SHP77 (cell line): ENCODE measurements around the gene LIMS1.
A peak's percentile ranks its signal among the peaks of the same experiment; 100 is the strongest.
"Not testable (repeated sequence)": the region's sequence is repeated elsewhere in the genome, so short reads cannot be mapped to it uniquely, and the experiment has no call there.

Experiments
- DNase-seq, 2 experiments: peaks; one replicate each; lab custom pipeline; 2025; lab: John Stamatoyannopoulos, UW

LIMS1 gene, protein sequence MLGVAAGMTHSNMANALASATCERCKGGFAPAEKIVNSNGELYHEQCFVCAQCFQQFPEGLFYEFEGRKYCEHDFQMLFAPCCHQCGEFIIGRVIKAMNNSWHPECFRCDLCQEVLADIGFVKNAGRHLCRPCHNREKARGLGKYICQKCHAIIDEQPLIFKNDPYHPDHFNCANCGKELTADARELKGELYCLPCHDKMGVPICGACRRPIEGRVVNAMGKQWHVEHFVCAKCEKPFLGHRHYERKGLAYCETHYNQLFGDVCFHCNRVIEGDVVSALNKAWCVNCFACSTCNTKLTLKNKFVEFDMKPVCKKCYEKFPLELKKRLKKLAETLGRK

DNA sequence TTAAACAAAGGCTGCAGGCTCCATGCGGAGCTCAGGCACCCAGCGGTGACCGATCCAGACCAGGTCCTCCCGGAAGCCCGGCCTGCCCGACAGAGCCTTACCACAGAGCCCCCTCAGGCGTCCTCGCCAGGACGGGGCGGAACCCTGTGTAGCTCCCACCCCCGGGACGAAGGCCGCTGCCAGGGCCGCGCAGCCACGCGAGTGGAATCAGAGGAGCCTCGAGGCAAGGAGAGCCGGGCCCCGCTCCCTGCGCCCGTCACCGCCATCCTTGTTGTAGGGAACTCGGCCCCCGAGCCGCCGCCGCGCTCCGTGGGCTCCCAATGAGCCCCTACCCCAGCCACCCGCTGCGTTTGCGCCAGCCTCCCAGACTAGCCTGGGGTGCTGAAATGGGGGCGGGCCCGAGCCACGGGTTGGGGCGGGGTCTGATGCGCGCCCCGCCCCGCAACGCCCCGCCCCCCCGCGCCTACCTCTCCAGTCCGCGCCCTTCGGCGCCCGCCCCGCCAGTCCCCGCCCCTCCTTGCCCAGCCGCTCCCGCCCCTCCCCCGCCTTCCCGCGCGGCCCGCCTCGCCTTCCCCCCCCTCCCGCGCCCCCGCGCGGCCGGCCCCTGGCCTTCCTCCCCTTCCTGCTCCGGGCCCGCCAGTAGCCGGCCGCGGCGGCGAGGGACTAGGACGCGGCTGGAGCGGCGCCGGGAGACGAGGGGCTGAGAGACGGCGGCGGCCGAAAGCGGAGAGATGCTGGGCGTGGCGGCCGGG, at the start of gene LIMS1:
TSS of gene LIMS1 (plus strand) at position 639 of the 752 bp plus-strand sequence. CDS start at position 732, 93 bp downstream.
- peak; percentile 83 to 89 for DNase-seq

- no peak for DNase-seq
Observed at GRCh38 chr2:108485253-108485652, 49.0 kb upstream of the LIMS1 start.

DNA sequence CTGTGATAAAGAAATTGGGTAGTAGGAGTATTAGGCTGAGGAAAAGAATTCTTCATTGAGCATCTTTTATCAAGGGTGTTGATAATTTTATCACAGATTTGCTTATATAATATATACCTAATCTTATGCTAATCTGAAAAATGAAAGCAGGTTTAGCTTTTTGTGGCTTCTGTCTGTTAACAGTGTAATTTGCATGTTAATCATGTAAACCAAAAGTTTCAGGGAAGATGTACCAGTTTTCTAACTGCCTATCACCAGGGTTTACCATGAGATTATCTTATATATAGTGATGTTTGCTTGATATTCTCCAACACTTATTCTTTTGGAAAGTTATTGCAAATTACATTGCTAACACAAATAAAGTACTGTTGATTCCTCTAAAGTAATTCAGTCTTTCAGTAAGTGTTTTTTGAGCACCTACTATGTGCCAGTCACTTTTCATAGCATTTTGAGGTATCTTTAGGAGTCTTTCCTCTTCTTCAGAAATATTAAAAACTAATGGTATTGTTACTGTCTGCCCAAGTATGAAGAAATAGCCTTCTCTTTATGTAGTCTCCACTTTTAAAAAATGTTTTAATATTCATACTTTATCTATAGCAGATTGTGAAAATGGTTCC, 43.7 kb upstream of the LIMS1 start:
- DNase-seq, result no peak

DNA sequence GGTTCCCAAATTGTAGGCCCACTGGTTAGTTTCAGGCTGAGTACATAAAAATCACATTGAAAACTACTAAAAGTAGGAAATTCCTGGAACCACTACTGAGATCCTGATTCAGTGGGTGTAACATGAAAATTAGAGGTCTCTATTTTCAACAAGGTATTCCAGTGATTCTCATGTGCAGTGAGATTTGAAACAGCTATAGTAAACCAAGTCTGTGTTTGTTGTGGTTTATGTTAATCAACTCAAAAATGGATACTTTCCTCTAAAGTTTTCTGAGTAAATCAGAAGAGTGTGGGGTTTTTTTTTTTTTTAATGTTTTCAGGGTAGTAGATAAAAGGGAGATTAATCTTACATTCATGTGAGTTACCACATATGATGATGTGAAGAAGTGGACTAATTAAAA, 42.4 kb upstream of the LIMS1 start:
- no peak for DNase-seq

GRCh38 chr2:108492364-108492763, 41.9 kb upstream of the LIMS1 start:
- DNase-seq, result no peak

DNA sequence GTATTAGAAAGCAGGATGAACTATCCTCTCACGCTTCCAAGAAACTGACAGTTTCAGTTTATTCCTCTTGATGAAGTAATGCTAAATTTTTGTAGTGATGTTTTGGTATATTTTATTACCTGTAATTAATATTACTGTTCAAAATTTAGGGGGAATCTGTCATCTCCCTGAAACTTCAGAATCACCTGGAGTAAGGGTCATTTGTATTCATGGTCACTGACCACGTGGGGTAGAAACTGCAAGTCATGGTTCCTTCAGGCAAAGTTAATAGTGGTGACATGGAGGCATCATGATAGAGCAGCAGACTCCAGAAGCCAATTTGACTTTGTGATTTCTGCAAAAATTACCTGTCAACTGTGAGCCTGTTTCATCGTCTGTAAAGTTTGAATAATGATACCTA, 38.1 kb upstream of the LIMS1 start:
- DNase-seq, result not testable (repeated sequence)

GRCh38 chr2:108507620-108508019, 26.6 kb upstream of the LIMS1 start:
- not testable (repeated sequence) for DNase-seq

DNA sequence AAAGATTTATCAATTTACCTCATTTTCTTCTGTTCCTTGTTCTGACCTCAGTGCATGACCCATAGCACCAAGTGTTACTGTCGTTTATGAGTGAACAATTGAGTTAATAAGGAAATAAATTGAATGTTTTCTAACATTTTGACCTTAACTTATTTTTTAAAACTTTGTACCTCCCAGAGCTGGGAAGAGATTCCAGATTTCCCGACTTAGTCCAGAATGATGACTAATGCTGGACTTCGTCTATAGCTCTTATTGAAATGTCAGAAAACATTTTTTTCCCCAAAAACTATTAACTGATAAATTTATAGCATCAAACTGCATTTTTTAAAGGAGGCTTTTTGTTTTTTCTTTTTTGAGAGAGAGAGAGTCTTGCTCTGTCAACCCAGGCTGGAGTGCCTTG, 21.8 kb upstream of the LIMS1 start:
- not testable (repeated sequence) for DNase-seq

DNA sequence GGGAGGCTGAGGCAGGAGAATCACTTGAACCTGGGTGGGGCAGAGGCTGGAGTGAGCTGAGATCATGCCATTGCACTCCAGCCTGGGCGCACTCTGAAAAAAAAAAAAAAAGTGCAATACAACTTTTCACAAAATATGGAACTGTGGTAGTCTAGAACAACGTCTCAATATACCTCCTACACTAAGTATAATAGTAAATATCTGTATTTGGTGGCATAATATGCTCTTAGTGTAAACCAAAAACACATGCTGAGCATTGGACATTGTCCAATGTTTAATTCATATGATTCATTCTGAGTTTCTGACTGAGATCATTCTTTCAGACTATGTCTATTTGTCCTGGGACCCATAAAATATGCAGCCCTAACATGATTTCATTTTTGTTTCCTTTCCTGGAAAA, 19.8 kb upstream of the LIMS1 start:
- not testable (repeated sequence) for DNase-seq

GRCh38 chr2:108524688-108525087, 9.6 kb upstream of the LIMS1 start:
- not testable (repeated sequence) for DNase-seq

- DNase-seq, result not testable (repeated sequence)
Observed at GRCh38 chr2:108525258-108525657, 9.0 kb upstream of the LIMS1 start.

DNA sequence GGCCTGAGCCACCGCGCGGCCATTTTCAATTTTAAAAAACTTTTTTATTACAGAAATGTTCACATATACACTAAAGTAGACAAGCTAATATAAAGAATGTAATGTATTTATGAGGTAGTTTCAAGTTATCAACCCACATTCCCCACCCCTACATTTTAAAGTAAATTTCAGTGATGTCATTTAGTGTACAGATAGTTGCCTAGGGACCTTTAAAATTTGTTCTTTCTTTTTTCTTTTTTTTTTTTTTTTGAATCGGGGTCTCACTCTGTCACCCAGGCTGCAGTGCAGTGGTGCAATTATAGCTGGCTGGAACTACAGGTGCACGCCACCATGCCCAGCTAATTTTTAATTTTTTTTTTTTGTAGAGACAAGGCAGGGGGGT, 2.6 kb upstream of the LIMS1 start:
- no peak for DNase-seq

DNA sequence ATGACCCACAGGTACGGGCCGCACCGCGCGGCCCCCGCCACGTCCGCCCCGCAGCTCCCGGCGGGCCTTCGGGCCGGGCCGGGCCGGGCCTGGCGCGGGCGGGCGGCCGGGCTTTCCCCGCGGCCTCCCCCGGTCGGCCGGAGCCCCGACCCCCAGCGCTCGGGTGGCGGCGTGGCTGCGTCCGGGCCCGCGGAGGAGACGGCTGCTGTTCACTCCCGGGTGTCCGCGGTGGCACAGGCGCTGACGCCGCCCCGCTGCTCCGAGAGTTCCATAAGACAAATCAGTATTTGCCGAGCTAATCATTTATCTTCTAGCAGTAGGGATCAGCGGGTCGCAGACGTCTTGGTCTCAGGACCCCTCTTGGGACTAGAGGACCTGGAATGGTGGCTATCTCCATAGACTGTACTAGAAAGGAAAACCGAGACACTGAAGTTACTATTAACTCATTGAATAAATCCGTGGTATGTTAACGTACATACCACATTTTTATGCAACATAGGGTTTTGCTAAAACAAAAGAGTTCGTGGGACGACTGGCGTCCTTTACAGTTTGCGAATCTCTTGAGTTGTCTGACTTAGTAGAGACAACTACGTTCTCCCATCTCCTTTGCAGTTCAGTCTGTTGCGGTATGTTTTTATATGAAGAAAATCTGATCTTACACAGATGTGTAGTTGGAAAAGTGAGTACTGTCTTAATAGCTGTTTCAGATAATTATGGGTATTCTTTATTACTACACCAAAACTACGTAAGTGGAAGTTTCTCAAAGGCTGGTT, 500 bp downstream of the LIMS1 start:
- peak in 1 of 2 experiments; percentile 29 for DNase-seq

DNA sequence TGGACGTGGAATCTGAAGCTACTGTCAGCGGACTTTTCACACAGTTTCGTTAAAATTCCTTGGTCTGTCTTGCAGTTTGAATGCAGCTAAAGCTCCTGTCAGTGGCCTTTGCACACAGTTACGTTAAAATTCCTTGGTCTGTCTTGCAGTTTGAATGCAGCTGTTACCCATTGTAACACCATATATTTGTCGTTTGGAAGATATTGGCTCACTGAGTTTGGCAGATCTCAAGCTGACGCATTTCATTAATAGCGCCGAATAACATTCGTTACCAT, 1.0 kb downstream of the LIMS1 start:
- DNase-seq, result no peak

GRCh38 chr2:108536133-108536780, 2.0 kb downstream of the LIMS1 start:
- DNase-seq, result no peak

GRCh38 chr2:108536911-108537310, 2.6 kb downstream of the LIMS1 start:
- DNase-seq, result no peak

DNA sequence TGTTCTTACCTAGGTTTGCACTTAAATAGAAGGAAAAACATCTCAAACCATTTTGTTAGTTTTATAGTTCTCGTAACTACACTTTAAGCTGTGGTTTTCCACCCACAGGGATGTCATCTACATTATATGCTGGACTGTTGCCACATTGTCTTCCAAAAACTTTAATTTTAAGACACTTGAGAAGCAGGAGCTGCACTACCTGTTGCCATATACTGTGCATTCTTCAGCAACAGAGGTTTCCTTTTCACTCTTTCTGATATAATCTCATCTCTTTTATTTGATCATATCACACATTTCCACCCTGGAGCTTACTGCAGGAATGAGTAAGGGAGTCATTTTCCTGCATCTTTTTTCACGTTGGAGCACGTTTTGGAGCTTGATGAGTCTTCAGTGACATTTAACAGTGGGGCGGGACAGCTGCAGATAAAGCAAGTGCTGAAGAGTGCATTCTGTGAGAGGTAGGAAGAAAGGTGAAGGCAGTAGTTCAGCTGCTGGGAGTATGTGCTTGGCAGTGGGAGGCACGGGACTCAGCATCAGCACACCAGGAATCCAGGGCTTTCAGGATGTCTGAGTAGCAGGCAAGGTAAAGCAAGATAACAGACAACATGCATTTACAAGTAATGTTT, 3.8 kb downstream of the LIMS1 start:
- no peak for DNase-seq

DNA sequence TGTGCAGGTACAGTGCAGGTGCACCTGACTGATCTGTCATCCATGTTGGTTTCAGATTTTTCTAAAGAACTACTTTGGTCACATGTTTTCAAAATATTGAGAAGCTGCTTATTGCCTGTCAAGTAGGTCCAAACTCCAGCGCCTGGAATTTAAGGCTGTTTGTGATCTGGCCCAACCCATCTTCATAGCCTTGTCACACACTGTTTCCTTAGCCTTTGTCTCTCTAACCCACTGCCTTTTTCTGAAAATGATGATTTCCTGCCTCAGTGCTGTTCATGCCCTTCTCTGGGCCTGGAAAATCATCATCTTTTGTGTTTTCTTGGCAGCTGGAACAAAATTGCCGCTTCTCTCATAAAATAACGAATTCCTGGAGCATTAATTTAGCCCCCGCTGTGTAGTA, 7.2 kb downstream of the LIMS1 start:
- DNase-seq, result no peak

DNA sequence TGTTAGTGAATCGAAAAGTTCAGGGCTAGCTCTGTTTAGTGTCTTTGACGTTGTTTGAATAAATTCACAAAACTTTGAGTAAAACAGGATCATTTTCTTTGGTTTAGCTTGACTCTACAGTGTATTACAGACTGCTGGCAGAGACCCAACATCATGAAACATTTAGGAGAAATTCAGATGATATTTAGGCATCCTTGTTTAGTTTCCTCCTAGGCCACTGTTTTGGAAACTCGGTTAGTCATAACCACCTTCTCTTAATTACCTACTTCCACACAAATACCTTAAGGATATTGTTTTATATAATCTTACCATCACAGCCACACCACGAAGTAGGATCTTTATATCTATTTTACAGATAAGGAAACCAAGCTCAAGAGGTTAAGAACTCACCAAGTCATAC, 7.8 kb downstream of the LIMS1 start:
- DNase-seq, result no peak

DNA sequence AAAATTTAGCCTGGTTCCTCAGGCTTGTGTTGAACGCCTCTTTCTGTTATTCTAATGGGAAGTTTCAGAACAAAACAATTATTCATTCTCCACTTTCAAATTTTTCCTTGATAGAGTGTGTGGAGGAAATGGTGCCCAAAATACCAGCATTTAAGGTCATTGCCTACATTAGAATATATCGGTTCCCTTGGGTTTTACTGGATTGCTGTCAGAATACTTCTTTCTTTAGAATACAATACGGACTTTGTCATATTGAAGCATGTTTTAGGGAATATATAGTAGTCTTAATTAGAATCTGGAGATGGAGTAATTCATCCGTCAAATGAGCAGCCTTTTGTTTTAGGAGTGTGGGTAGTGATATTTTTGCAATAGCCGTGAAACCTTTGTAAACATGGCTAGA, 13.3 kb downstream of the LIMS1 start:
- no peak for DNase-seq

DNA sequence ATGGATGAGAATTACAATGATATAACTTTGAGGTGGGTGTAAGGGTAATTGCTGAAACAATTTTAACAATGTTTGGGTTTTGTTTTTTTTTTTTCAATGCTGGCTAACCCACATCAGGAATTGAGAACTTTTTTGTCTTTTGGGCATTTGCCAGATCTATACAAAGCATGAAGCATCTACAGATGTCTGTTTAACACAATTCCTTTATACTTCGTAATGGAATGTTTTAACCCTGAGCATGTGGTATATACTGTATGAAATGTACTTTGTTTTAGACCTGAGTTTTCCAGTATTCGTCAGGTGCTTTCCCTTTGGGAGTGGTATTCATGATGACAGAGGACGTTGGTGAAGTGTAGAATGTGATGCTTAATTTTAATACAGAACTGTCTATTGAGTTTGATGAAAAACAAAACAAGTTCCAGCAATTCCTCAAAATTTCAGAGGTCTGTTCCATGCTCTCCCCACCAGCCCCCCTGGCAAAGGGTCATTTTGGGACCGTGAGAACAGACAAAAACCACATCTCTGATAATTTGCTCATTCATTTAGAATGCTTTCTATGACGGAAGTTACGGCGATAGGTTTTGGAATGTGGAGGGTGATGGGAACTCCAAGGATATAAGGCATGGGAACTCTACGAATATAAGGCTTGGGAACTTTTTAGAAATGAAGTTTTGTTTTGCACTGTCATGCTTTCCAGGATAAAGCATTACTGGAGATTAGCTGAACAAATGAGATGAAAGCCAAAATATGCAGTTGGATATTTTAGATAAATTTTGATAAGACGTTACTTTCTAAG, 14.1 kb downstream of the LIMS1 start:
- DNase-seq, result no peak
